ENCODE results near the gene CHD1.

- TF ChIP-seq CTCF (IDR thresholded peaks at IDR 0.05) (peak in 3 of 6 experiments; percentile 13 to 50 (median 18)), POLR2A (IDR thresholded peaks at IDR 0.05) (no peak)
These were observed 89.1 kb downstream of the CHD1 start for GRCh38 chr5:98839469-98840383.

All from thyroid gland (tissue), 4 donors.